Hepatocyte (in vitro differentiated cells): ENCODE results near the gene ZNF433. TPM values are rescaled to one million over a fixed set of nuclear protein-coding genes. Genes with fewer than 3 reads are reported as not detected.
"Not testable (repeated sequence)": the region's sequence is repeated elsewhere in the genome, so short reads cannot be mapped to it uniquely, and the experiment has no call there.

Experiments
- DNase-seq: peaks from one replicate; pipeline ENCODE4 v3.0.0-alpha.2; 2016; ENCODE audit warnings: low spot score
- H2AFZ ChIP-seq: fragments of 200-600 bp; sonication (generic); 2 replicates; pipeline ENCODE4 v1.6.0; 2016; ENCODE audit warnings: antibody characterized with exemption, mild to moderate bottlenecking
- H3K27ac ChIP-seq: fragments of 200-600 bp; sonication (generic); 2 replicates; pipeline ENCODE4 v1.5.1; 2016; ENCODE audit warnings: mild to moderate bottlenecking
- H3K27me3 ChIP-seq: fragments of 200-600 bp; sonication (generic); 2 replicates; pipeline ENCODE4 v1.6.1; 2016
- H3K36me3 ChIP-seq: fragments of 200-600 bp; sonication (generic); replicated peaks from 2 replicates; pipeline ENCODE4 v1.5.1; 2016; ENCODE audit warnings: low read depth; ENCODE audit not compliant: insufficient read depth
- H3K4me1 ChIP-seq: fragments of 200-600 bp; sonication (generic); 2 replicates; pipeline ENCODE4 v1.5.1; 2016; ENCODE audit warnings: mild to moderate bottlenecking, moderate library complexity; ENCODE audit not compliant: insufficient read depth
- H3K4me2 ChIP-seq: fragments of 200-600 bp; sonication (generic); 2 replicates; pipeline ENCODE4 v1.6.0; 2016
- H3K4me3 ChIP-seq: fragments of 200-600 bp; sonication (generic); 2 replicates; pipeline ENCODE4 v1.5.1; 2016; ENCODE audit warnings: mild to moderate bottlenecking
- H3K79me2 ChIP-seq: fragments of 200-600 bp; sonication (generic); 2 replicates; pipeline ENCODE4 v1.6.0; 2017; ENCODE audit warnings: mild to moderate bottlenecking
- H3K9me2 ChIP-seq: fragments of 200-600 bp; sonication (generic); replicated peaks from 2 replicates; pipeline ENCODE4 v1.6.0; 2017; ENCODE audit warnings: mild to moderate bottlenecking; ENCODE audit not compliant: insufficient read depth
- H3K9me3 ChIP-seq: fragments of 200-600 bp; sonication (generic); 2 replicates; pipeline ENCODE4 v1.5.1; 2016; ENCODE audit warnings: low read depth, mild to moderate bottlenecking
- H4K20me1 ChIP-seq: fragments of 200-600 bp; sonication (generic); 2 replicates; pipeline ENCODE4 v1.6.0; 2016; ENCODE audit warnings: mild to moderate bottlenecking; ENCODE audit not compliant: insufficient read depth, poor library complexity, severe bottlenecking
- EZH2 ChIP-seq: fragments of 200-600 bp; sonication (generic); IDR thresholded peaks from 2 replicates; pipeline ENCODE4 v1.6.1; 2016; ENCODE audit warnings: antibody characterized with exemption, mild to moderate bottlenecking, borderline replicate concordance
- EZH2phosphoT487 ChIP-seq: fragments of 200-600 bp; sonication (generic); IDR thresholded peaks from one replicate; pipeline ENCODE4 v1.6.1; 2018; ENCODE audit warnings: antibody characterized with exemption, mild to moderate bottlenecking, low read depth, moderate library complexity; ENCODE audit not compliant: unreplicated experiment, severe bottlenecking
- WGBS: methylation state at CpG from one replicate; pipeline ENCODE4 v1.1.6; 2016; ENCODE audit warnings: low lambda C conversion rate; ENCODE audit errors: missing lambda C conversion rate; 5-methylcytosine and 5-hydroxymethylcytosine counted together
- polyA plus RNA-seq: library from polyadenylated mRNA; unstranded; fragments of >200 nt; fragmentation: Nextera tagmentation; extraction: Ambion mirVana; gene quantifications from 2 replicates; pipeline ENCODE4 v1.2.1, GENCODE V29; 2016
- total RNA-seq: library from RNA; depleted of rRNA; stranded (reverse); fragments of >200 nt; gene quantifications from 2 replicates; pipeline ENCODE4 v1.2.3, GENCODE V29; 2014
- TF ChIP-seq, protein P1 (sequence below): fragments of 200-600 bp; sonication (generic); IDR thresholded peaks from 2 replicates; pipeline ENCODE4 v1.5.1; 2016; ENCODE audit warnings: antibody characterized with exemption, mild to moderate bottlenecking; ENCODE audit not compliant: poor library complexity

Gene ZNF433
- total RNA-seq (6.1 and 8.1 TPM in 2 replicates), polyA plus RNA-seq (5.6 and 9.0 TPM in 2 replicates)

- Histone ChIP-seq H4K20me1 (no peaks in the 10 kb centered on the region), H3K27me3 (no peaks in the 10 kb centered on the region), H3K4me3 (peak within 1 kb of the TSS; percentile 96), H3K4me1 (no peaks in the 10 kb centered on the region), H3K36me3 (no peaks in the 10 kb centered on the region), H3K79me2 (peaks cover 35% of the 10 kb centered on the region), H3K9me2 (no peaks in the 10 kb centered on the region), H2AFZ (peak within 1 kb of the TSS; percentile 59), H3K4me2 (peak within 1 kb of the TSS; percentile 92), H3K27ac (peak within 1 kb of the TSS; percentile 98), H3K9me3 (peaks cover 3% of the 10 kb centered on the region)
- TF ChIP-seq EZH2, result no peak
- no peak for TF ChIP-seq EZH2phosphoT487
- TF ChIP-seq, protein P1, sequence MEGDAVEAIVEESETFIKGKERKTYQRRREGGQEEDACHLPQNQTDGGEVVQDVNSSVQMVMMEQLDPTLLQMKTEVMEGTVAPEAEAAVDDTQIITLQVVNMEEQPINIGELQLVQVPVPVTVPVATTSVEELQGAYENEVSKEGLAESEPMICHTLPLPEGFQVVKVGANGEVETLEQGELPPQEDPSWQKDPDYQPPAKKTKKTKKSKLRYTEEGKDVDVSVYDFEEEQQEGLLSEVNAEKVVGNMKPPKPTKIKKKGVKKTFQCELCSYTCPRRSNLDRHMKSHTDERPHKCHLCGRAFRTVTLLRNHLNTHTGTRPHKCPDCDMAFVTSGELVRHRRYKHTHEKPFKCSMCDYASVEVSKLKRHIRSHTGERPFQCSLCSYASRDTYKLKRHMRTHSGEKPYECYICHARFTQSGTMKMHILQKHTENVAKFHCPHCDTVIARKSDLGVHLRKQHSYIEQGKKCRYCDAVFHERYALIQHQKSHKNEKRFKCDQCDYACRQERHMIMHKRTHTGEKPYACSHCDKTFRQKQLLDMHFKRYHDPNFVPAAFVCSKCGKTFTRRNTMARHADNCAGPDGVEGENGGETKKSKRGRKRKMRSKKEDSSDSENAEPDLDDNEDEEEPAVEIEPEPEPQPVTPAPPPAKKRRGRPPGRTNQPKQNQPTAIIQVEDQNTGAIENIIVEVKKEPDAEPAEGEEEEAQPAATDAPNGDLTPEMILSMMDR, result no peak
- peak; percentile 98 for DNase-seq
- WGBS, result 1% methylated on average over 63 of the region's 68 CpGs
These were observed at the start of gene ZNF433 for GRCh38 chr19:12035220-12036172. Gene ZNF433 (minus strand): TSS chr19:12035679. CDS start chr19:12035539, 140 bp downstream.

- not testable (repeated sequence) for H3K9me2 ChIP-seq, H3K27ac ChIP-seq, H3K4me2 ChIP-seq, H4K20me1 ChIP-seq, H2AFZ ChIP-seq, H3K36me3 ChIP-seq, DNase-seq, H3K4me1 ChIP-seq, H3K79me2 ChIP-seq, H3K4me3 ChIP-seq, H3K27me3 ChIP-seq
- H3K9me3 ChIP-seq, result peaks cover 24% of the 10 kb centered on the region
- 98% methylated on average over 6 of the region's 6 CpGs for WGBS
These were observed 47.9 kb upstream of the ZNF433 start for GRCh38 chr19:12083336-12083735.

- Histone ChIP-seq H3K4me3 (no peak overlapping the region), H3K9me3 (peaks cover 84% of the 10 kb centered on the region), H3K4me1 (no peaks in the 10 kb centered on the region), H3K9me2 (no peaks in the 10 kb centered on the region), H2AFZ (no peak overlapping the region), H3K79me2 (peaks cover 10% of the 10 kb centered on the region), H3K27me3 (no peaks in the 10 kb centered on the region), H3K4me2 (no peak overlapping the region), H3K36me3 (peaks cover 40% of the 10 kb centered on the region), H3K27ac (no peak overlapping the region), H4K20me1 (no peaks in the 10 kb centered on the region)
- DNase-seq, result no peak
- WGBS, result 100% methylated on average over 3 of the region's 3 CpGs
- no peak for TF ChIP-seq EZH2phosphoT487
- TF ChIP-seq, protein P1, result no peak
- TF ChIP-seq EZH2, result no peak
These were observed 41.9 kb upstream of the ZNF433 start for GRCh38 chr19:12077375-12077774.

DNA sequence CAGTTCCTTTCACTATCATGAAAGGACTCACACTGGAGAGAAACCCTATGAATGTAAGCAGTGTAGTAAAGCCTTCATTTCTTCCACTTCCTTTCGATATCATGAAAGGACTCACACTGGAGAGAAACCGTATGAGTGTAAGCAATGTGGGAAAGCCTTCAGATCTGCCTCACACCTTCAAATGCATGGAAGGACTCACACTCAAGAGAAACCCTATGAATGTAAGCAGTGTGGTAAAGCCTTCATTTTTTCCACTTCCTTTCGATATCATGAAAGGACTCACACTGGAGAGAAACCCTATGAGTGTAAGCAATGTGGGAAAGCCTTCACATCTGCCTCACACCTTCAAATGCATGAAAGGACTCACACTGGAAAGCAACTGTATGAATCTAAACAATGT, 40.9 kb upstream of the ZNF433 start:
- H3K4me2 ChIP-seq, DNase-seq, H3K9me2 ChIP-seq, H3K27me3 ChIP-seq, H3K4me1 ChIP-seq, H3K4me3 ChIP-seq, H2AFZ ChIP-seq, H3K27ac ChIP-seq, H4K20me1 ChIP-seq: not testable (repeated sequence)
- Histone ChIP-seq H3K79me2 (peaks cover 19% of the 10 kb centered on the region), H3K36me3 (peaks cover 40% of the 10 kb centered on the region), H3K9me3 (peaks cover 94% of the 10 kb centered on the region)
- 98% methylated on average over 3 of the region's 3 CpGs for WGBS
